C4-2B (cell line): ENCODE results near the gene RPP25L.

Experiments
- H3K27ac ChIP-seq: fragments of 450-650 bp; 2 replicates; pipeline ENCODE4 v1.5.1; 2017
- CTCF ChIP-seq: fragments of 450-650 bp; conservative IDR thresholded peaks from 2 replicates; pipeline ENCODE4 v1.5.1; 2017; ENCODE audit warnings: mild to moderate bottlenecking
- ZFX ChIP-seq: fragments of 450-650 bp; IDR thresholded peaks from 2 replicates; pipeline ENCODE4 v1.6.1; 2017

Gene RPP25L

GRCh38 chr9:34573599-34574325 lies 38.1 kb downstream of the RPP25L start:
- TF ChIP-seq CTCF: no peak
- no peak overlapping the region for H3K27ac ChIP-seq

- TF ChIP-seq CTCF (no peak), ZFX (no peak)
- H3K27ac ChIP-seq: no peak overlapping the region
Measured at GRCh38 chr9:34572628-34573027, 39.3 kb downstream of the RPP25L start.

GRCh38 chr9:34572092-34572491 lies 39.8 kb downstream of the RPP25L start:
- H3K27ac ChIP-seq: no peak overlapping the region
- TF ChIP-seq CTCF (no peak), ZFX (no peak)

GRCh38 chr9:34571481-34571810 lies 40.5 kb downstream of the RPP25L start:
- H3K27ac ChIP-seq: no peak overlapping the region

GRCh38 chr9:34570809-34571480 lies 41.0 kb downstream of the RPP25L start:
- no peak overlapping the region for H3K27ac ChIP-seq
- TF ChIP-seq ZFX (no peak), CTCF (no peak)

More at GRCh38 chr9:34571481-34571810, 40.5 kb downstream of the RPP25L start:
- TF ChIP-seq ZFX: no peak
- no peak for TF ChIP-seq CTCF

- no peak overlapping the region for H3K27ac ChIP-seq
Measured at GRCh38 chr9:34570376-34570775, 41.5 kb downstream of the RPP25L start.

More at GRCh38 chr9:34570376-34570775, 41.5 kb downstream of the RPP25L start:
- TF ChIP-seq ZFX: no peak
- no peak for TF ChIP-seq CTCF
